T-helper 9 cell (primary cell): ENCODE measurements around the gene IL1A.

Experiments
- DNase-seq: peaks from one replicate; pipeline ENCODE4 v3.0.0-alpha.2; 2020

The IL1A gene

GRCh38 chr2:112724591-112725525, 59.4 kb downstream of the IL1A start:
- DNase-seq = no peak

- no peak for DNase-seq
Measured at GRCh38 chr2:112723995-112724394, 60.3 kb downstream of the IL1A start.
